HG03342 (cell line): ENCODE data around the gene ERBB3.

Experiments
- ATAC-seq: cut with Tn5 transposase; IDR thresholded peaks from one replicate; pipeline ENCODE4 v1.9.1; 2021; ENCODE audit warnings: mild to moderate bottlenecking, moderate library complexity; ENCODE audit not compliant: unreplicated experiment

Gene ERBB3

GRCh38 chr12:56078931-56079722 is 838 bp upstream of the ERBB3 start:
- ATAC-seq, result no peak

GRCh38 chr12:56080556-56081138 is 682 bp downstream of the ERBB3 start:
- no peak for ATAC-seq

DNA sequence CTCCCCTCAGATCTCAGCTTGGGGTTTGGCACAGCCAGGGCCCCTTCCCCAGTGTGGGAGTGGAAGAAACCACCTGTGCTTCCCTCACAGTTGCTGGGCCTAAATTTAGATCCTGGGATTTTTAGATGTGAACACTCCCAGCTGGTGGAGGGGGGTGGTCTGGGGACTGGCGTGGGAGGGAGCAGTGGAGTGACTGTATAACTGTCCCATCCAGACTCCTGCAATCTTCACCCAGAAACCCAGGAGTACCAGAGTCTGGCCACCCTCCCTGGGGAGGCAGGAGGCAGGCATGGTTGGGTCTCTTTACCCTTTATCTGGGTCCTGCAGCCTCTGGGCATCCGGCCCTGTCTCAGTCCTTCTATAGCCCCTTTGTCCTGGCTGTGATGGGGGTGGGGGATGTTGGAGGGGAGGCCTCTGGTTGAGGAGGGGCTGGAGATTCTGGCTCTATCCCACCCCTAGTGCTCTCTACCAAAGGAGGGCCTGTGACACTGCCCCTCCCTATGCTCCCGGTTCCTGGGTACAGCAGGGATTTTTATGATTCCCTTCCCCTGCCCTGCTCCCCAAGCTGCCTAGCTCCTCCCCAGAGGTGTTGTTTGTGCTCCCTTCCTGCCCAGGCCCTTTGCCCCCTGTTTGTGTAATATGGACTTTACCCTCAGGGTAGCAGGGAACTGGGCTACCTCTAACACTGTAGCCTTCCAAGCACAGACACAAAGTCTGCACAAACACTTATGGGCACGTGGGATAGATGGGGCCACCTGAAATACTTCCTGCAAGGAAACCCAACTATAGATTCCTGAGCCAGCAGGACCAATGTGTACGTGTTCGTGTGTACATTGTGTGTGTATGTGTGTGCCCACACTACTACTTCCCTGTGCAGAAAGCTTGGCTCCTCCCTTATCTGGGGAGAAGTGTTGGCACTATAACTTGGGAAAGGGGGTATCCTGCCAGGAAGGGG is 1.7 kb downstream of the ERBB3 start:
- no peak for ATAC-seq

DNA sequence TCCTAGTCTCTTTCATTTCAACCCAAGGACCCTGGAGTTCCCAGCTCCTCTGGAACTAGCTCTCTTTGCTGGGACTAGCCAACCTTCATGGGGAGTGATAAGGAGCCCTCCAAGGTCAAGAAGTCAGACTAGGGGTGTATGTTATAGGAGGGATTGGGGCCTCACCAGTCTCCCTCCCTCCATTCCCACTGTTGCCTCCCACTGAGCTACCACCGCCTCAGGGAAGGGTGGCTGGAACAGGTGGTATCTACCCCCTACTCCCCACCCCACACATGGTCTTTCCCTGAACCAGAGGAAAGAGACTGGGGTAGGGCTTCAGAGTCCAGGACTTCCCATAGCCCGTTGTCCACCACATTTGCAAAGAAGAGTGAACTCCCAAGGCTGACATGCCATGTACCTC is 2.4 kb downstream of the ERBB3 start:
- no peak for ATAC-seq

- no peak for ATAC-seq
Observed at GRCh38 chr12:56082967-56083366, 3.0 kb downstream of the ERBB3 start.

DNA sequence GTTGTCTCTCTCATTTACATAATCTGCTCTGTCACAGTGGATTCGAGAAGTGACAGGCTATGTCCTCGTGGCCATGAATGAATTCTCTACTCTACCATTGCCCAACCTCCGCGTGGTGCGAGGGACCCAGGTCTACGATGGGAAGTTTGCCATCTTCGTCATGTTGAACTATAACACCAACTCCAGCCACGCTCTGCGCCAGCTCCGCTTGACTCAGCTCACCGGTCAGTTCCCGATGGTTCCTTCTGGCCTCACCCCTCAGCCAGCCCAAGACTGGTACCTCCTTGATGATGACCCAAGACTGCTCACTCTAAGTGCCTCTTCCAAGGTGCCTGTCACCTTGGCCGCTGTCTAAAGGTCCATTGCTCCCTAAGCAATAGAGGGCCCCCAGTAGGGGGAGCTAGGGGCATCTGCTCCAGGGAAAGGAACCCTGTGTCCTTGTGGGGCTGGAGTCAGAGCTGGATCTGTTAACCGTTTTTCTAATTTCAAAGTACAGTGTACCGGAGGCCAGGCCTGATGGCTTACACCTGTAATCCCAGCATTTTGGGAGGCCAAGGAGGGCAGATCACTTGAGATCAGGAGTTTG is 5.1 kb downstream of the ERBB3 start:
- no peak for ATAC-seq

DNA sequence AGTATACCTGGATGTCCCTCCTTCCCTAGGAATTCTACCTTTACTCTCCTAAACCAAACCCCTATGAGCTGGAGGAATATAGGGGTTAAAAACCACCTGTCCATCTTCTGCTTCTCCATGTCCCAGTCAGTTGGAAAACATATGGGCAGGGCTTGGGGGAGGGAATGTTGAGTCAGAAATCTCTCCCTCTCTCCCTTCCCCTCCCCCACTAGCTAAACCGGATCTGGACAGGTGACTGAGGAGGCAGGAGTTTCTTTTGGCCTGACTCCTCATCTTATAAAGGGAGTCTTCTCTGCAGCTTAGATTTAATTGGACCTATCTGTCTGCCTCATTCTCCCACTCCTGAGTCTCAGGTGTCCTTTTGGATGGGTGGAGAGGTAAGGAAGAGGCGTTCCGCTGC is 6.1 kb downstream of the ERBB3 start:
- ATAC-seq, result no peak

DNA sequence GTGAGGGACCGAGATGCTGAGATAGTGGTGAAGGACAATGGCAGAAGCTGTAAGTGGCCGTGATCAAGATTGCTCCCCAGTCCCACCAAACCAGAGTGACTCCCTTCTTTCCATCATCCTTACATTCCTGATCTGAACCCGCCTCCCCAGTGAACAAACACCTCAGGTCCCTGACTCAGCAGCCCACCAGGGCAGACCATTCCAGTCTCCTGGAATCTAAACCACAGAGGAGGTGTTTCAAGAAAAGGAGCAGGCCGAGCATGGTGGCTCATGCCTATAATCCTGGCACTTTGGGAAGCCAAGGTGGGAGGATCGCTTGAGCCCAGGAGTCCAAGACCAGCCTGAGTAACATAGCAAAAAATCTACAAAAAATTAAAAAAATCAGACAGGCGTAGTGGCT is 6.6 kb downstream of the ERBB3 start:
- ATAC-seq, result no peak

GRCh38 chr12:56087220-56087619 is 7.3 kb downstream of the ERBB3 start:
- no peak for ATAC-seq

- no peak for ATAC-seq
Observed at GRCh38 chr12:56097738-56098137, 17.8 kb downstream of the ERBB3 start.

DNA sequence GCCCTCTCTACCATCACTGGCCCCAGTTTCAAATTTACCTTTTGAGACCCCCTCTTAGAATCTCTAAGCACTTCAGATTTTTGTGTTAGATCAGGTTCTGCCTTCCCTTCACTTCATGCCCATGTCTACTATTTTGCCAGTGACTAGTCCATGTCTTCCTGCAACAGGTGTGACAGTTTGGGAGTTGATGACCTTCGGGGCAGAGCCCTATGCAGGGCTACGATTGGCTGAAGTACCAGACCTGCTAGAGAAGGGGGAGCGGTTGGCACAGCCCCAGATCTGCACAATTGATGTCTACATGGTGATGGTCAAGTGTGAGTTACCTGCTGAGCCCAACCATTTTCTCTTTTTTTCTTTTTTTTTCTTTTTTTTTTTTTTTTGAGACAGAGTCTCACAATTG is 18.6 kb downstream of the ERBB3 start:
- ATAC-seq, result no peak

DNA sequence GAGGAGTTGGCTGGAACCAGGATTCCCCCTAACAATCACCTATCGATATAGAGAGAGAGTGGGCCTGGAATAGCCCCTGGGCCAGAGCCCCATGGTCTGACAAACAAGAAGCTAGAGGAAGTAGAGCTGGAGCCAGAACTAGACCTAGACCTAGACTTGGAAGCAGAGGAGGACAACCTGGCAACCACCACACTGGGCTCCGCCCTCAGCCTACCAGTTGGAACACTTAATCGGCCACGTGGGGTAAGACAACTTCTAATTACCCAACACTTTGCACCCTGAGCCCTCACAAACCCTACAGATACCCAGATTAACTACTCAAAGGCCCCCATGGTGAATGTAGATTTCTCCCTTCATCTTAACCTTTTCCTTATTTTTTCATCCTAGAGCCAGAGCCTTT is 19.8 kb downstream of the ERBB3 start:
- ATAC-seq, result no peak

- no peak for ATAC-seq
Observed at GRCh38 chr12:56101045-56101444, 21.1 kb downstream of the ERBB3 start.

DNA sequence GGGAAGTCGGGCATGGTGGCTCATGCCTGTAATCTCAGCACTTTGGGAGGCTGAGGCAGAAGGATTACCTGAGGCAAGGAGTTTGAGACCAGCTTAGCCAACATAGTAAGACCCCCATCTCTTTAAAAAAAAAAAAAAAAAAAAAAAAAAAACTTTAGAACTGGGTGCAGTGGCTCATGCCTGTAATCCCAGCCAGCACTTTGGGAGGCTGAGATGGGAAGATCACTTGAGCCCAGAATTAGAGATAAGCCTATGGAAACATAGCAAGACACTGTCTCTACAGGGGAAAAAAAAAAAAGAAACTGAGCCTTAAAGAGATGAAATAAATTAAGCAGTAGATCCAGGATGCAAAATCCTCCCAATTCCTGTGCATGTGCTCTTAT is 22.7 kb downstream of the ERBB3 start:
- ATAC-seq, result no peak

DNA sequence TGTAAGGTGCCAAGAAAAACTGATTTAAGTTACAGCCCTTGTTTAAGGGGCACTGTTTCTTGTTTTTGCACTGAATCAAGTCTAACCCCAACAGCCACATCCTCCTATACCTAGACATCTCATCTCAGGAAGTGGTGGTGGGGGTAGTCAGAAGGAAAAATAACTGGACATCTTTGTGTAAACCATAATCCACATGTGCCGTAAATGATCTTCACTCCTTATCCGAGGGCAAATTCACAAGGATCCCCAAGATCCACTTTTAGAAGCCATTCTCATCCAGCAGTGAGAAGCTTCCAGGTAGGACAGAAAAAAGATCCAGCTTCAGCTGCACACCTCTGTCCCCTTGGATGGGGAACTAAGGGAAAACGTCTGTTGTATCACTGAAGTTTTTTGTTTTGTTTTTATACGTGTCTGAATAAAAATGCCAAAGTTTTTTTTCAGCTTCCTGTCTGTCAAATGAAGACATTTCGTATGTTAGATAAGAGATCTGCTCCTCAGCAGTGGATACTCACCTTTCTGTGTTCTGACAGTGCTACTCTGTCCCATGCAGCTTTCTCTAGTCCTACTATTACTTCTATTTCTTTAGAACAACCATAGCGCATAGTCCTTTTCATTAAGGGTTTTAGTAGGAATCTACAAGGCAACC is 23.2 kb downstream of the ERBB3 start:
- ATAC-seq, result no peak

GRCh38 chr12:56103823-56104108 is 23.8 kb downstream of the ERBB3 start:
- no peak for ATAC-seq

GRCh38 chr12:56104109-56104814 is 24.3 kb downstream of the ERBB3 start, which contains the start of gene PA2G4:
TSS of gene PA2G4 (plus strand) at chr12:56104559. CDS start at chr12:56104738, 179 bp downstream.
- ATAC-seq, result peak; percentile 94

- peak; percentile 7 for ATAC-seq
Observed at GRCh38 chr12:56104815-56105608, 25.0 kb downstream of the ERBB3 start.

- no peak for ATAC-seq
Observed at GRCh38 chr12:56105609-56105902, 25.6 kb downstream of the ERBB3 start.

- no peak for ATAC-seq
Observed at GRCh38 chr12:56107242-56107641, 27.3 kb downstream of the ERBB3 start.
